NK-92 (cell line): ENCODE data around the gene OIP5.
"Not testable (repeated sequence)": the region's sequence is repeated elsewhere in the genome, so short reads cannot be mapped to it uniquely, and the experiment has no call there.

Experiments
- DNase-seq: peaks from one replicate; lab custom pipeline; 2025; ENCODE audit not compliant: unreplicated experiment; lab: John Stamatoyannopoulos, UW

The OIP5 gene

GRCh38 chr15:41332194-41333025 lies at the start of gene OIP5, which contains the start of gene NUSAP1:
OIP5 (minus strand) TSS chr15:41332591; CDS start chr15:41332561, 30 bp downstream.
NUSAP1 (plus strand) TSS chr15:41332881; CDS start chr15:41332958, 77 bp downstream.
- peak; percentile 92 for DNase-seq

GRCh38 chr15:41377978-41378377 lies 45.6 kb upstream of the OIP5 start:
- no peak for DNase-seq

GRCh38 chr15:41367418-41367817 lies 35.0 kb upstream of the OIP5 start:
- no peak for DNase-seq

GRCh38 chr15:41354371-41354770 lies 22.0 kb upstream of the OIP5 start:
- no peak for DNase-seq

- no peak for DNase-seq
Observed at GRCh38 chr15:41350057-41350717, 17.8 kb upstream of the OIP5 start.

GRCh38 chr15:41347236-41347635 lies 14.8 kb upstream of the OIP5 start:
- DNase-seq = no peak

GRCh38 chr15:41341519-41341918 lies 9.1 kb upstream of the OIP5 start:
- no peak for DNase-seq

- DNase-seq = no peak
Observed at GRCh38 chr15:41340189-41340695, 7.9 kb upstream of the OIP5 start.

GRCh38 chr15:41337631-41338522 lies 5.5 kb upstream of the OIP5 start:
- DNase-seq = no peak

- no peak for DNase-seq
Observed at GRCh38 chr15:41337047-41337446, 4.7 kb upstream of the OIP5 start.

GRCh38 chr15:41336549-41336948 lies 4.2 kb upstream of the OIP5 start:
- DNase-seq = no peak

- no peak for DNase-seq
Observed at GRCh38 chr15:41334293-41335120, 2.1 kb upstream of the OIP5 start.

GRCh38 chr15:41333026-41333562 lies 703 bp upstream of the OIP5 start:
- no peak for DNase-seq

GRCh38 chr15:41331833-41332193 lies 578 bp downstream of the OIP5 start:
- no peak for DNase-seq

- DNase-seq = no peak
Observed at GRCh38 chr15:41331281-41331680, 1.1 kb downstream of the OIP5 start.

- DNase-seq = no peak
Observed at GRCh38 chr15:41323611-41324010, 8.8 kb downstream of the OIP5 start.

- not testable (repeated sequence) for DNase-seq
Observed at GRCh38 chr15:41320805-41321330, 11.5 kb downstream of the OIP5 start.

GRCh38 chr15:41309226-41309905 lies 23.0 kb downstream of the OIP5 start:
- DNase-seq = no peak

GRCh38 chr15:41307679-41308078 lies 24.7 kb downstream of the OIP5 start:
- no peak for DNase-seq
